Natural killer cell (primary cell): ENCODE measurements around the gene POLR2B. TPM values are rescaled to one million over a fixed set of nuclear protein-coding genes. Genes with fewer than 3 reads are reported as not detected.

Experiments used
- ATAC-seq, 3 donors: fragments of 150-1000 bp in 2 of 3; fragments of 200-7000 bp in 1 of 3; cut with Tn5 transposase; 1 replicate in 1 of 3; 2 replicates in 2 of 3; pipeline ENCODE4 v1.10.0; 2021; ENCODE audit warnings: mild to moderate bottlenecking in 2 of 3, moderate library complexity in 2 of 3
- DNase-seq, 2 donors: peaks; one replicate each; pipeline versions ENCODE4 v3.0.0 to v3.0.0-alpha.2; 2013 to 2021; ENCODE audit warnings: mixed read lengths in 1 of 2
- H3K27ac ChIP-seq: one replicate; pipeline ENCODE4 v1.5.1; 2013; ENCODE audit warnings: mild to moderate bottlenecking, low read length
- H3K27me3 ChIP-seq: one replicate; pipeline ENCODE4 v1.6.1; 2013; ENCODE audit warnings: low read length; ENCODE audit not compliant: control insufficient read depth, insufficient read depth
- H3K36me3 ChIP-seq: one replicate; pipeline ENCODE4 v1.6.1; 2013; ENCODE audit warnings: low read length; ENCODE audit not compliant: control insufficient read depth, insufficient read depth
- H3K4me1 ChIP-seq: one replicate; pipeline ENCODE4 v1.6.1; 2013; ENCODE audit warnings: low read length; ENCODE audit not compliant: control insufficient read depth, insufficient read depth
- H3K4me3 ChIP-seq: one replicate; pipeline ENCODE4 v1.5.1; 2013; ENCODE audit warnings: low read length
- H3K9me3 ChIP-seq: one replicate; pipeline ENCODE4 v1.6.1; 2013; ENCODE audit warnings: low read length; ENCODE audit not compliant: control insufficient read depth, insufficient read depth
- H3K27ac Mint-ChIP-seq, 2 donors: one replicate each; pipeline ENCODE4 v1.8.0; 2022; ENCODE audit warnings: mild to moderate bottlenecking in 2 of 2, mixed read lengths in 2 of 2, moderate library complexity in 1 of 2
- H3K27me3 Mint-ChIP-seq, 2 donors: one replicate each; pipeline ENCODE4 v1.8.0; 2022; ENCODE audit warnings: low read depth in 2 of 2, mixed read lengths in 2 of 2
- H3K36me3 Mint-ChIP-seq: one replicate; pipeline ENCODE4 v1.8.0; 2022; ENCODE audit warnings: mixed read lengths
- H3K4me1 Mint-ChIP-seq, 2 donors: one replicate each; pipeline ENCODE4 v1.8.0; 2022; ENCODE audit warnings: mixed read lengths in 2 of 2
- H3K4me3 Mint-ChIP-seq: one replicate; pipeline ENCODE4 v1.8.0; 2022; ENCODE audit warnings: mild to moderate bottlenecking, moderate library complexity, mixed read lengths
- H3K9me3 Mint-ChIP-seq, 2 donors: one replicate each; pipeline ENCODE4 v1.8.0; 2022; ENCODE audit warnings: mixed read lengths in 2 of 2
- CTCF ChIP-seq: fragments of 200-600 bp; IDR thresholded peaks from one replicate; pipeline ENCODE4 v1.8.0; 2022; ENCODE audit warnings: antibody characterized with exemption
- WGBS: methylation state at CpG from one replicate; pipeline ENCODE4 v1.1.7; 2013; ENCODE audit warnings: missing lambda C conversion rate; ENCODE audit not compliant: insufficient coverage; 5-methylcytosine and 5-hydroxymethylcytosine counted together
- intact Hi-C: fragments of 100-400 bp; cut with micrococcal nuclease; formaldehyde crosslinking; loops from one replicate; pipeline ENCODE4 v1.14.2; 2022
- total RNA-seq, 4 donors: library from RNA; stranded (reverse); fragments of 120-200 nt in 1 of 4; gene quantifications; one replicate each; pipeline versions ENCODE4 v1.2.3 to v1.2.4, GENCODE V29; 2013 to 2022

POLR2B gene
- total RNA-seq, 3 donors from 2014 or later (not counting 1 experiment from before 2014, with no cell fraction given), result 108 to 113 (median 110) TPM

DNA sequence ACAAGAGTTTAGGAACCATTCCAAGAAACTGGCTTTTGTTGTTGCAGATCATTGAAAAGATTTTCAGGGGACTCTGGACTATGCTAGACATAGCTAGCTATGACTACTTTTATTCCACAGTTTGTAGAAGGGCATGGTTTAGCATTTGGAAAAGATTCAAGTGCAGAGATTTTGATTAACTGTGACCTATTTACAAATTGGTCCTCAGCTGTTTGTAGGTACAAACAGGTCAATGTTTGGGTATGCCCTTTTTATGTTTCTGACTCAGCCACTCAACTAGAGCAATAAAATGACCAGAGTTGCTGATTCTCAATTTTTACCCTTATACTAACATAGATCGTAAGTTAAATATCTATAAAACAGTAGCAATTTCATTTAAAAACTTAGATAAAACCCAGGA lies 84.8 kb downstream of the POLR2B start:
- Histone ChIP-seq H3K9me3 (no peaks in the 10 kb centered on the region), H3K4me1 (no peaks in the 10 kb centered on the region), H3K27ac (no peak overlapping the region), H3K27me3 (no peaks in the 10 kb centered on the region), H3K36me3 (no peaks in the 10 kb centered on the region), H3K4me3 (no peak overlapping the region)
- Mint-ChIP-seq H3K27ac (peak overlapping the region in 1 of 2 donors; percentile 7), H3K4me3 (no peak overlapping the region), H3K27me3 (no peaks in the 10 kb centered on the region), H3K4me1 (peaks cover 47 to 52% of the 10 kb centered on the region in 2 donors), H3K36me3 (no peaks in the 10 kb centered on the region), H3K9me3 (no peaks in the 10 kb centered on the region)
- TF ChIP-seq CTCF, result no peak
- DNase-seq (no peak), ATAC-seq (no peak)
- intact Hi-C loops, result no loop called here
- WGBS, result 100% methylated on average over 1 of the region's 1 CpG

DNA sequence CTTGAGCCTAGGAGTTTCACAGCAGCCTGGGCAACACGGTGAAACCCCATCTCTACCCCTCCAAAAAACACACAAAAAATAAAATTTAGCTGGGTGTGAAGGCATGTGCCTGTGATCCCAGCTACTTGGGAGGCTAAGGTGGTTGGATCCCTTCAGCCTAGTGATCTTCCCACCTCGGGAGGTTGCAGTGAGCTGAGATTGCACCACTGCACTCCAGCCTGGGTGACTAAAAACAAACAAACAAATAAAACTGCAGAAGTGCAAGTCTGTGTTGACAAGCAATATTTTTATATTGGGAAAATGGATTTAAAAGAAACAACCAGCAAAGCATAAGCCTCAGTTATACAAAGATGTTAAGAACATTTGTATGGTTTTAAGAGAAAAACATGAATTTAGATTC lies 85.4 kb downstream of the POLR2B start:
- H3K27ac Mint-ChIP-seq, result peak overlapping the region in 1 of 2 donors; percentile 14
- Histone ChIP-seq H3K4me3 (no peak overlapping the region), H3K27ac (no peak overlapping the region), H3K36me3 (no peaks in the 10 kb centered on the region), H3K27me3 (no peaks in the 10 kb centered on the region), H3K9me3 (no peaks in the 10 kb centered on the region), H3K4me1 (no peaks in the 10 kb centered on the region)
- no peak overlapping the region for H3K4me3 Mint-ChIP-seq
- H3K9me3 Mint-ChIP-seq, result no peaks in the 10 kb centered on the region
- no peaks in the 10 kb centered on the region for H3K36me3 Mint-ChIP-seq
- DNase-seq (no peak), ATAC-seq (no peak)
- no peaks in the 10 kb centered on the region for H3K27me3 Mint-ChIP-seq
- H3K4me1 Mint-ChIP-seq, result peaks cover 45 to 52% of the 10 kb centered on the region in 2 donors
- intact Hi-C loops, result no loop called here
- TF ChIP-seq CTCF, result no peak
- WGBS, result 100% methylated on average over 1 of the region's 2 CpGs

DNA sequence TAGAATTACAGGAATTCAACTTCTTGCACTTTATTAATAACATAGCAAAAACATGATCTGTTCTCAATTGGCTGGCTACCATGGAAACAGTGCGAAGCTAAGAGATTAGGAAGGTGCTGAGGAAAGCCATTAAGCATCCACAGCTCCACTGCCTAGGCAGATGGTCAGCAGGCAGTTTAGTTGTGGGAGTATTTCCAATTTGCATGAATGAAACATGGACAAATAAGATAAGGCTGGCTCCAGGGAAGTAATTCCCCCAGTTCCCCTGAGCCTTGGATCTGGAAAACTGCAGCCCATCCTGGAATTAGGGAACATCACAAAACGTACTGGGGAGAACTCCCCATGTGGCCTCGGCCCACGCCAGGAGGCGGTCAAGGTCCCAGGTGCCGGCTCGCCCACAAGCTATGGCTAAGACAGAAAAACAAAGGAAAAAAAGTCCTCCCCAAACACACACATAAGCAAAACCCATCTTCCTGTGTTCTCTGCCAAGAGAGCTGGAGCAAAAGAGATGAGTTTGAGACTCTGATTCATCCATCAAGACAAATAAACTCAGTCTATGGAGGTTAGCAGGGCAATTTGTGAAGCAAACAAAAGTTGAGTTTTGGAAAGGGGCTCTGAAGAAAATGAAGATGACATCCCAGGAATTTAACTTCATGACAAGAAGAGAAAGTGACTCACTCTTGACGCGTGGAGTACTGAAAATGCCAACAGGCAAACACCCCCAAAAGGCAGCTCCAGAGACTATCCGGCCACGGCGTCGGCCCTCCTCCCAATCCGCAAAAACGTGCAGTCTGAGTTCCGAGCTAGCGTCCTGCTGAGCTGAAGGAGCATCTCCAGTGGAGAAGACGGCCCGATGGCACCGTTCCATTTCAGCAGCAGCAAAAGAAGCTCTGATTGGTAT lies 86.4 kb downstream of the POLR2B start:
- Histone ChIP-seq H3K4me3 (no peak overlapping the region), H3K27ac (no peak overlapping the region), H3K9me3 (no peaks in the 10 kb centered on the region), H3K36me3 (no peaks in the 10 kb centered on the region), H3K27me3 (no peaks in the 10 kb centered on the region), H3K4me1 (no peaks in the 10 kb centered on the region)
- Mint-ChIP-seq H3K36me3 (no peaks in the 10 kb centered on the region), H3K4me3 (no peak overlapping the region), H3K9me3 (no peaks in the 10 kb centered on the region), H3K27ac (peak overlapping the region in 1 of 2 donors; percentile 23), H3K4me1 (peaks cover 42 to 53% of the 10 kb centered on the region in 2 donors), H3K27me3 (no peaks in the 10 kb centered on the region)
- no peak for DNase-seq
- 88% methylated on average over 20 of the region's 20 CpGs for whole genome bisulfite sequencing
- no peak for ATAC-seq
- TF ChIP-seq CTCF, result no peak
- intact Hi-C loops, result no loop called here
